Activated gamma-delta T cell treated with anti-CD3 and anti-CD28 coated beads, Interleukin-2, amount 50 U/mL, for 16 hours (primary cell): Measurements from ENCODE around the gene ZDHHC6.
"Not testable (repeated sequence)": the region's sequence is repeated elsewhere in the genome, so short reads cannot be mapped to it uniquely, and the experiment has no call there.

Experiments
- DNase-seq: peaks from one replicate; pipeline ENCODE4 v3.0.0-alpha.2; 2020; ENCODE audit warnings: low read depth

Gene ZDHHC6

DNA sequence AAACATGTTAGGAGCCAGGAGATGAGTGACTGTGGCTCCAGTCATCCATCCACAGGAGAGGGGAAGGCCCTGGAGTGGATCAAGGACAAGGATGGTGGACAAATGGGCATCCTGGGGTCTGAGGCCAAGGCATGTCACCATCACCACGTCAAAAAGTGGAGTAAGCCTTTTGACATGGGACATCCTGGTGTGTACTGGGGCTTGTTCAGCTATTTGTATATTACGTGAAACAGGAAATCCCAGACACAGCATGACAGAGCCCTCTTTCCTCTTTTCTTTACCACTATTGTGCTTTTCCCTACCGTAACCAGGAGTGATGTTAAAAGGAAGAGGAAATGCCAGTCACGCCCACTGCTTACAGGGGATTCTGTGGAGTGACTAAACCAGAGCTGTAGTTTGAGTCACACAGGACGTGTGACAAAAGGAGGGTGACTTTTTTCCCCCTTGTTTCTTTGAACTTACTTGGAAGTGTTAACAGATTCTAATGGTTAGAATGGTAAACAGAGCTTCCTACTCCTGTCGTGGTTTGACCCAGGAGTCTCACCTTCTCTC, 57.4 kb downstream of the ZDHHC6 start:
- no peak for DNase-seq

DNA sequence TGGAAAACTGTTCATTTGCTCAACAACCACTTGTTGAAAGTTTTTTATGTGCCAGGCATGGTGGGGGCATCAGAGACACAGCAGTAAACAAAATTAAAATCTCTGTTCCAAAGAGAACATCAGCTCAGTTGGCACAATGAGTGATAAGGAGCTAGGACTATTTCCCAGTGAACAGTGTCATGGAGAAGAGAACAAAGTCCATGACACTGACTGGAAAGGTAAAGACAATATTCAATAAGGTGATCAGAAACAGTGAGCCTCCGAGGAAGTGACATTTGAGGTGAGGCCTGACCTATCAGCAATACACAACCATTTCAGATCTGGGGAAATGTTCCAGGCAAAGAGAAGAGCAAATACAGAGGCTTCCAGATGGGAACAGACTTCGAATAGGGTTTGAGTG, 58.2 kb downstream of the ZDHHC6 start:
- DNase-seq = no peak

DNA sequence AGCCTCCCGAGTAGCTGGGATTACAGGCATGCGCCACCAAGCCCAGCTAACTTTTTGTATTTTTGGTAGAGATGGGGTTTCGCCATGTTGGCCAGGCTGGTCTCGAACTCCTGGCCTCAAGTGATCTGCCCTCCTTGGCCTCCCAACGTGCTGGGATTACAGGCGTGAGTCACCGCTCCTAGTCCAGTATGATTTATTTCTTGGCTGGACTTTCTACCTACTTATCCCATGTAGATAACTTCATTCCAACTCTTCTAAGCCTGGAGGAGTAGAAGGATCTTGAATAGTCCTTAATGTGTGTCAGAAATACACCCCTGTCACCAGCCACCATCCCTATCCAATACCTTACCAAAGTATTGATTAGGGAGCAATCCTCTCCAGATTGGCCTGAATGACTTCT, 58.7 kb downstream of the ZDHHC6 start:
- not testable (repeated sequence) for DNase-seq

GRCh38 chr10:112385201-112385600, 61.5 kb downstream of the ZDHHC6 start:
- DNase-seq = no peak

DNA sequence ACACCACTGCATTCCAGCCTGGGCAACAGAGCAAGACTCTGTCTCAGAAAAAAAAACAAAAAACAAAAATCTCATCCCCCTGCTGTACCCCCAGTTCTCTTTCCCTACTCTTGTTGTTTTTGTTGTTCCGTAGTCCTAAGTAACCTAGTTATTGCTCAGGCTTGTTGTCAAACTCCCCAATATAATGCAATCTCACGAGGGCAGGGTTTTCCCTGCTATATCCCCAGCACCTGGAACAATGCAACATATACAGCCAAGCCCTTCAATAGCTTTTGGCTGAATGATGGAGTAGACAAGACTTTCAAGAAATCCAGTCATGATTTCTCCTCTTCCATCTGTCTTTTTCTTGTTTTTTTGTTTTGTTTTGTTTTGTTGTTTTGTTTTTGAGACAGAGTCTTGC, 62.6 kb downstream of the ZDHHC6 start:
- DNase-seq = no peak

DNA sequence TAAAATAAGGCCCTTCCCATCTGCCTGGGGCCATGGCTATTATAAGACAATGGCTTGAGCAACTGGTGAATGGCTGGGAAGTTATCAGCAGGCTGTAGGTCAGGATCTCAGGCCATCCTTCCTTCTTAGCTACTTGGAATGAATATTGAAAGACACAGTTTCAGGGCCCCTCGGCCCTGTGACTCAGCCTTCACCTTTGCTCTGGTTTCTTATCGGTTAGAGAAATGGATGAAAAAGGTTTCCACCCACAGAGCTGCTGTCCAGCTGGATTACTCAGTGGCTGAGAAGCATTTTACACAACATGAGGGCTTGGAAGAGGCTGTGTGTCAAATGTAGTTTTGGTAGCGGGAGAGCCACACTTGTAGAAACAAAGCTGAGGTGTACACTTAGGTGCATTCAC, 63.4 kb downstream of the ZDHHC6 start:
- DNase-seq = no peak

- no peak for DNase-seq
Measured at GRCh38 chr10:112382515-112383235, 64.0 kb downstream of the ZDHHC6 start.
